Suprapubic skin (tissue), 3 donors: Measurements from ENCODE around the gene ABHD16A.

Experiments
- CTCF ChIP-seq, 2 donors: fragments of 200-600 bp in 1 of 2; fragments of 450-650 bp in 1 of 2; sonication (generic) in 1 of 2; IDR thresholded peaks; one replicate each; pipeline ENCODE4 v1.5.1; 2016 to 2019; ENCODE audit warnings: antibody characterized with exemption in 2 of 2, mild to moderate bottlenecking in 1 of 2, moderate library complexity in 1 of 2
- POLR2AphosphoS5 ChIP-seq, 3 donors: sonication (generic); formaldehyde crosslinking; IDR thresholded peaks; one replicate each; pipeline ENCODE4 v1.6.1; 2017; ENCODE audit warnings: antibody characterized with exemption in 3 of 3

DNA sequence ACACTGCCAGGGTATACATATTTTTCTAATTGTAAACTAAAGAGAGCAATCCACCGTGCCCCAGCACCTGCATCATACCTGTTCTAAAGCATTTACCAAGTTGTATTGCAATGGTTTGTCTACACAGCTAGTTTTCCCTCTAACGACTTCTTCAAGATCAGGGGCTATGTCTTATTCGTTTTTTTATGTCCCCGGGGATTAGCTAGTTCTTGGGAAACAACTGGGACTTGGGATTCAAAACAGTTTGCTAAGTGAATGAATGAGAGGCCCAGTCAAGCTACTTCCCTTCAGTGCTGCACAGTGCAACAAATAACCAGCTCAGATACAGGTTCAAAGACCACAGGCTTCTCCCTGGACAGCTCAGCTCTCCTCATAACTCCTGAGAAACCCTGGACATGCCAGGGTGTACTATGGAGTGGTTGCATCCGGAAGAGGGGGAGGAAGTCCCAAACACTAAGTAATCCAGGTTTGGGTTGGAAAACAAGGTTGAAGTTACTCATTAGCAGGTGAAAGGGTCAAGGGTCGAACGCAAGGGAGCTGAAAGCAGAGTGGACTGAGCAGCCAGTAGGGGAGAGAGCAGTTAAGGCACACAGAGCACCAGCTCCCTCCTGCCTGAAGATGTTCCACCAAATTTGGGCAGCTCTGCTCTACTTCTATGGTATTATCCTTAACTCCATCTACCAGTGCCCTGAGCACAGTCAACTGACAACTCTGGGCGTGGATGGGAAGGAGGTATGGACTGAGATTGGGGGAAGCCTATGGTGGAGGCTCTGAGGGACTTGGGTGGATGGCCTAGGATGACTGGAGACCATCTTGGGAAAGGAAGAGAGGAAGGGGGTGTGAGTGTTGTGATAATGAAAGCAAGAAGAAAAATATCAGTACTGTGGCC, 47.5 kb downstream of the ABHD16A start, which contains the start of gene APOM:
- no peak for TF ChIP-seq CTCF (IDR thresholded peaks at IDR 0.05)
- TF ChIP-seq POLR2AphosphoS5 (IDR thresholded peaks at IDR 0.05), result no peak
